Spleen (tissue), 7 donors: ENCODE results near the gene ARMC9.

Experiments
- CTCF ChIP-seq, 11 experiments: fragments of 200-600 bp in 7 of 11; fragments of 450-650 bp in 4 of 11; sonication (generic) in 4 of 11; IDR thresholded peaks in 8 of 11; conservative IDR thresholded peaks in 3 of 11; 1 replicate in 7 of 11; 2 replicates in 4 of 11; pipeline versions ENCODE4 v1.4.0 to v1.8.0; 2016 to 2021; ENCODE audit warnings: antibody characterized with exemption in 11 of 11, inconsistent platforms in 4 of 11, mild to moderate bottlenecking in 1 of 11
- POLR2A ChIP-seq, 3 donors: fragments of 450-650 bp; IDR thresholded peaks; one replicate each; pipeline ENCODE4 v1.5.1; 2017; ENCODE audit warnings: antibody characterized with exemption in 3 of 3, mild to moderate bottlenecking in 1 of 3
- POLR2AphosphoS5 ChIP-seq, 3 donors: sonication (generic); formaldehyde crosslinking; IDR thresholded peaks; one replicate each; pipeline ENCODE4 v1.5.1; 2017; ENCODE audit warnings: antibody characterized with exemption in 3 of 3
- donor health status: DM: no; HTN: no; CAD: no; lungs with moderate emphysema.
- donor health status: DM: no; HTN: no; CAD: no.
- donor health status: DM: no; HTN: no; CAD: no.

GRCh38 chr2:231308631-231309428 is 110.4 kb downstream of the ARMC9 start:
- TF ChIP-seq CTCF (IDR thresholded peaks at IDR 0.05 in 8 of 11, conservative IDR thresholded peaks at IDR 0.05 in 3 of 11) (no peak), POLR2AphosphoS5 (IDR thresholded peaks at IDR 0.05) (no peak), POLR2A (IDR thresholded peaks at IDR 0.05) (no peak)
